Ovary (tissue), 9 donors: ENCODE results near the gene CP. TPM values are rescaled to one million over a fixed set of nuclear protein-coding genes. Genes with fewer than 3 reads are reported as not detected.

Experiments
- DNase-seq, 5 donors: peaks; one replicate each; pipeline ENCODE4 v3.0.0-alpha.2; 2019 to 2020
- H3K27ac ChIP-seq, 2 donors: fragments of 200-600 bp; one replicate each; pipeline versions ENCODE4 v1.5.1 to v1.8.0; 2019 to 2022
- H3K27me3 ChIP-seq: fragments of 200-600 bp; one replicate; pipeline ENCODE4 v1.8.0; 2022
- H3K36me3 ChIP-seq: fragments of 200-600 bp; sonication (generic); one replicate; pipeline ENCODE4 v1.5.1; 2019
- H3K4me1 ChIP-seq: one replicate; pipeline ENCODE4 v1.8.1; 2013; ENCODE audit warnings: mild to moderate bottlenecking, moderate library complexity; ENCODE audit not compliant: insufficient read depth
- H3K4me3 ChIP-seq: fragments of 200-600 bp; sonication (generic); one replicate; pipeline ENCODE4 v1.5.1; 2017
- H3K9me3 ChIP-seq, 2 donors: fragments of 200-600 bp in 1 of 2; sonication (generic) in 1 of 2; one replicate each; pipeline versions ENCODE4 v1.5.1 to v1.8.1; 2013 to 2019; ENCODE audit warnings: mild to moderate bottlenecking in 1 of 2, moderate library complexity in 1 of 2
- CTCF ChIP-seq, 3 donors: fragments of 450-650 bp in 2 of 3; fragments of 200-600 bp in 1 of 3; IDR thresholded peaks; one replicate each; pipeline versions ENCODE4 v1.5.1 to v1.8.0; 2016 to 2022; ENCODE audit warnings: antibody characterized with exemption in 3 of 3, mild to moderate bottlenecking in 1 of 3
- EP300 ChIP-seq: sonication (generic); formaldehyde crosslinking; IDR thresholded peaks from one replicate; pipeline ENCODE4 v1.6.1; 2017; ENCODE audit warnings: antibody characterized with exemption
- POLR2A ChIP-seq: fragments of 450-650 bp; IDR thresholded peaks from one replicate; pipeline ENCODE4 v1.6.1; 2017; ENCODE audit warnings: antibody characterized with exemption, mild to moderate bottlenecking, moderate library complexity
- WGBS, 3 donors: extraction: QIAGEN DNeasy Blood & Tissue Kit in 1 of 3; methylation state at CpG; one replicate each; pipeline versions ENCODE4 v1.1.5 to v1.1.7; 2013 to 2017; 5-methylcytosine and 5-hydroxymethylcytosine counted together
- intact Hi-C, 4 donors: fragments of 100-400 bp; cut with DNase I; formaldehyde crosslinking; loops; one replicate each; pipeline versions ENCODE4 v1.11.0 to v1.15.1; 2022 to 2023
- polyA plus RNA-seq, 2 donors: library from polyadenylated mRNA; stranded (reverse); fragments of 200-250 nt in 1 of 2; fragments of 350-450 nt in 1 of 2; fragmentation: Illumina TruSeq in 1 of 2; extraction: RNeasy Lipid Tissue Mini Kit (QIAGEN cat#74804) in 1 of 2; gene quantifications; one replicate each; pipeline ENCODE4 v1.2.3, GENCODE V29; 2013 to 2014
- total RNA-seq, 7 donors: library from RNA; depleted of rRNA in 2 of 7; stranded (reverse); fragments of >200 nt in 2 of 7; fragmentation: NEBNext Ultra II Directional in 3 of 7; extraction: Animal tissue kit (Norgen Biotek cat#: 25700) in 3 of 7; gene quantifications; one replicate each; pipeline versions ENCODE4 v1.1.0 to v1.2.4, GENCODE V29; 2016 to 2023
- donor health status: DM: no; HTN: no; CAD: no; lungs with moderate emphysema.
- donor health status: DM: no; HTN: no; CAD: no.
- donor health status: Bipolar disorder and iron deficiency.
- donor health status: DM: yes; HTN: yes; CAD: no.
- donor health status: DM: no; HTN: no; CAD: no.
- donor health status: DM: yes; HTN: yes; CAD: no.

CP gene
- total and polyA plus RNA-seq, 9 donors = 0.40 to 90.3 (median 3.1) TPM

GRCh38 chr3:149204390-149204991 lies 17.1 kb downstream of the CP start:
- Histone ChIP-seq H3K27ac (no peak overlapping the region), H3K4me3 (no peak overlapping the region), H3K4me1 (no peaks in the 10 kb centered on the region), H3K9me3 (no peaks in the 10 kb centered on the region), H3K27me3 (no peaks in the 10 kb centered on the region), H3K36me3 (no peaks in the 10 kb centered on the region)
- intact Hi-C loops = no loop called here
- no peak for DNase-seq
- WGBS, 3 donors = 87 to 91% (median 87%) methylated on average over 3 of the region's 3 CpGs
- no peak for TF ChIP-seq CTCF (IDR thresholded peaks at IDR 0.05)
- no peak for TF ChIP-seq EP300
- no peak for TF ChIP-seq POLR2A

GRCh38 chr3:149203758-149204157 lies 17.9 kb downstream of the CP start:
- no peaks in the 10 kb centered on the region for H3K27me3 ChIP-seq
- DNase-seq = no peak
- intact Hi-C loops = no loop called here
- no peak overlapping the region for H3K27ac ChIP-seq
- H3K4me3 ChIP-seq = no peak overlapping the region
- H3K9me3 ChIP-seq = no peaks in the 10 kb centered on the region
- WGBS, 3 donors = 80 to 92% (median 87%) methylated on average over 3 of the region's 3 CpGs
- H3K4me1 ChIP-seq = no peaks in the 10 kb centered on the region
- TF ChIP-seq EP300 = no peak
- no peak for TF ChIP-seq CTCF (IDR thresholded peaks at IDR 0.05)
- TF ChIP-seq POLR2A = no peak
- H3K36me3 ChIP-seq = no peaks in the 10 kb centered on the region

- DNase-seq = no peak
- Histone ChIP-seq H3K4me3 (no peak overlapping the region), H3K9me3 (no peaks in the 10 kb centered on the region), H3K27ac (no peak overlapping the region), H3K27me3 (no peaks in the 10 kb centered on the region), H3K4me1 (no peaks in the 10 kb centered on the region), H3K36me3 (no peaks in the 10 kb centered on the region)
- 29 to 45% (median 35%) methylated on average over 4 of the region's 4 CpGs for WGBS, 3 donors
- intact Hi-C loops = no loop called here
- TF ChIP-seq CTCF (IDR thresholded peaks at IDR 0.05) (no peak), EP300 (no peak), POLR2A (no peak)
Observed at GRCh38 chr3:149199474-149199873, 22.2 kb downstream of the CP start.

GRCh38 chr3:149198611-149199010 lies 23.0 kb downstream of the CP start:
- H3K36me3 ChIP-seq = no peaks in the 10 kb centered on the region
- intact Hi-C loops = no loop called here
- no peak for DNase-seq
- H3K27ac ChIP-seq = no peak overlapping the region
- TF ChIP-seq EP300 (no peak), POLR2A (no peak), CTCF (IDR thresholded peaks at IDR 0.05) (no peak)
- H3K27me3 ChIP-seq = no peaks in the 10 kb centered on the region
- H3K9me3 ChIP-seq = no peaks in the 10 kb centered on the region
- 78 to 85% (median 82%) methylated on average over 7 of the region's 7 CpGs for WGBS, 3 donors
- no peaks in the 10 kb centered on the region for H3K4me1 ChIP-seq
- no peak overlapping the region for H3K4me3 ChIP-seq
